ENCODE data around the gene ZNF541.
"Not testable (repeated sequence)": the region's sequence is repeated elsewhere in the genome, so short reads cannot be mapped to it uniquely, and the experiment has no call there.

The ZNF541 gene

DNA sequence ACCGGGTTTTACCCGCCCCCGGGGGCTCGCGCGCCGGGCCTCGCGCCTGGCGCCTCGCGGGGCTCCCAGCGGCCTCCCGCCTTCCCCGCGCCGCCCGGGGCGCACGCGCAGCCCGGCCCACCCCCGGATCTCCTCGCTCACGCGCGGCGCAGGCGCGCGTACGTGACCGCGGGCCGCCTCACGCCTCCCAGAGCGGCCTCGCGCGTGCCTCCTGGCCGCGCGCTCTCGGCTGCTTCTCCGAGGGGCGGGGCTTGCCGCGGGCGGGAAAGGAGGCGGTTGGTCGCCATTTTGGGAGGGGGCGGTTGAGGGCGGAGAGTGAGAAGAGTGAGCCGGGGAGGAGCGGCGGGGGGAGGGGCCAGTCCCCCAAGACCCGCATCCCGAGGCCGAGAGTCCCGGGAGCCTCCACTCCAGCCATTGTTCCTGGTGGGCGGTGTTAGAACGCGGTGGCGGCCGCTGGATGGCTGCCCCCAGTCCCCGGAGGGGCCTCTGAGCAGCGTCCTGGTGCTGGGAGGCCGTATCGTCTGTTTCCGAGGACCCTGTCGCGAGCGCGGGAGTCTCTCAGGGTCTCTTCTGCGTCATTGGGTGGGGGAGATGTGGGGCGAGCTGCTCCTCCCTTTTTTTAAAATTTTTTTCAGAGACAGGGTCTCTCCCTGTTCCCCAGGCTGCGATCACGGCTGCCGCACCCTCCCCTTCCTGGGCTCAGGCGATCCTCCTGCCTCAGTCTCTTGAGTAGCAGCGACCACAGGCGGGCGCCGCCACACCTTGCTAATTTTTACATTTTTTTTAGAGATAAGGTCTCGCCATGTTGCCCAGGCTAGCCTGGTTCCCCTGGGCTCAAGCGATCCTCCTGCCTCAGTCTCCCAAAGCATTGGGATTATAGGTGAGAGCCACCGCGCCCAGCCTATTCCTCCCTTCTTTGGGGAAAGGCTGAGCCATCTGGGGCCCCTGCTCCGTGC is at the start of gene ZNF541:
TSS of gene ZNF541 (minus strand) at position 78 of the 956 bp plus-strand sequence. CDS start 17,292 bp downstream, outside the sequence.
- DNase-seq, result peak; percentile 76

DNA sequence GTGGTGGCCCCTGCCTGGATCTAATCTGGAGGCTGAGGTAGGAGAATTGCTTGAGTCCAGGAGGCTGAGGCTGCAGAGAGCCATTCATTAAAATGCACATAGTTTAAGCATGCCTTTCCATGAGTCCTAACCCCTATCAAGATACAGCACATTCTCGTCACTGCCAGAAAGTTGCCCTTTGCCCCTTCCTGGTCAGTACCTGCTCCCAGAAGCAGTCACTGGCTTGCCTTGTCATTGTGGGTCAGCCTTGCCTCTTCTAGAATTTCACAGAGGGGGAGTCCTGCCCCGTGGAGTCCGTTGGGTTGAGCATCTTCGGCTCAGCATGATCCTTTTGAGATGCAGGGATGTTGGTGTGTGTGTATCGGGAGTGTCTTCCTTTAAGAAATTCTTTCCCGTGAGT is 46.8 kb upstream of the ZNF541 start:
- DNase-seq, result no peak

GRCh38 chr19:47618771-47619170 is 45.8 kb upstream of the ZNF541 start:
- no peak for DNase-seq

- no peak for DNase-seq
Observed at GRCh38 chr19:47615714-47616113, 42.8 kb upstream of the ZNF541 start.

DNA sequence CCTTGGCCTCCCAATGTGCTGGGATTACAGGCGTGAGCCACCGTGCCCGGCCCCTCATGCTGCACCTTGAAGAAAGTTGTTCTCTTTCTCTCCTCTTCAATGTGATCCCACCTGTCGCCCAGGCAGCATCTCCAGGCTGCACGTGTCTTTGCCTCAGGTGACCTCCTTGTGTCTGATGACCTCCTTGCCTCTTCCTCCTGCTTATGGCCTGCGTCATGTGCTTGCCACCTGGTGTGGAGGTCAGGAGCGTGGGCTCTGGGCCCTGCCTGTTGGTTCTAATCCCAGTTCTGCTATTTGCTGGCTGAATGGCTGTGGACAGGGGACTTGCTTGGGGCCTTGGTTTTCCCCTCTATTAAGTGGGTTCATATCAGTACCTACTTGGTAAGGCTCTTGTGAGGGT is 42.3 kb upstream of the ZNF541 start:
- DNase-seq, result no peak

DNA sequence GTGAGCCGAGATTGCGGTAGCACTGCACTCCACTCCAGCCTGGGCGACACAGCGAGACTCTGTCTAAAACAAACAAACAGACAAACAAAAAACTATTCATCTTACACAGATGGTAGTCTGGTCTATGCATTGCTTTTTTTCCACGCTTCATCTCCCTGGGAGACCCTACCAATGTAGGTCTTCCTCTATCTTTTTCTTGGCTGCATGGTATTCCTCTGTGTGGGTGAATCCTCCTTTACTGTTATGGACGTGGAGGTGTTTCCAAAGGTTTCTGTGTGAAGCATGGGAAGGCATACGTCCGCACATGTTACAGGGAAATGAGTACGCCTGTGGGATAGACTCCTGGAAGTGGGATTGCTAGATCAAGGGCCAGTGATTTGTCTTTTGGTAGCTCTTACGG is 41.6 kb upstream of the ZNF541 start:
- no peak for DNase-seq

DNA sequence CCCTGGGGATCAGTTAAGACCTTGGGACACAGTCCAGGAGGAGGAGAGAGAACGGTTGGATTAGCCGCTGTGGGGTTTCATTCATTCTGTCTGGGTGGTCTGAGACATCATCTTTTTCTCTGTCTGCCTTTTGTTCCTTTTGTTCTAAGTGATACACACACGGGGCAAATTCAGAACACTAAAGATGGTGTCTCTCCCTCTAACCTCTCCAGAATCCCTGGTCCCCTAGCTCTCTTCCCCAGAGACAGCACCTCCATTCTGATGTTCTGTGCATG is 41.0 kb upstream of the ZNF541 start:
- no peak for DNase-seq

DNA sequence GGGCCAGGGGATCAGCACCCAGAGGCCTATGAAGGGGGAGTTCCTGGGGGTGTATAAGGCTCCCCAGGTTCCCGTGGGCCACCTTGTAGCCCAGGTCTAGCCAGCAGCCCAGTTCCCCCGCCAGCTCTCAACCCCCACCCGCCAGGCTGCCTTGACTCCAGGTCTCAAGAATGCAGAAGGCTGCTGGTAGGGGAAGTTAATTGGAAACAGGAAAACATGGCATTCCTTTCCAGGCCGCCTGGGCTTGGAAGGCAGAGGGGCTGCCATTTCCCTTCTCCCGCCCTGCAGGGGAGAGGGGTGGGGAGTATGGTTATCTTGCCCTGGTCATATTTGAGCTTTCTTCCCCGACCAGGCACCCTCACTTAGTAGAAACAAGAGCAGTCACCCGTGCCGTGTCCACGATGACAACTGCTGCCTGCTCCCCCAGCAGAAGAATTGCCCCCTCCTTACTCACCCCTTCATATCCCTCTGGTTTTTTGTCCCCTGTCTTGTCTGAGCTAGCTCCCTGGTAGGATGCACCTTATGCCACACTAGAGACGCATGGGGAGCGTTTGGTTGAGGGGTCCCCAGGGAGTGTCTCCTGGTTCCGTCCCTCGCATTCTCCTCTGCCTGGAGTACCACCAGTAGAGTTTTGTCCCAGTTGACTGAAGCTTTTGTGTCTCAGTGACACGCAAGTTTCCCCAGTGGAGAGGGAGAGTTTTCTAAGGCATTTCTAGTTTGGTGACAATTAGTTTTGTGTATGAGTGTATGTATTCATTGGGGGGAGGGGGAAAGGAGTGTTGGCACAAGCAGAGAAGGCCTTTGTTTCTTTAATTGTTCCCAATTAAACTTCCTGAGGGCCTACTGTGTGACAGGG is 40.4 kb upstream of the ZNF541 start:
- DNase-seq, result peak; percentile 57

GRCh38 chr19:47610902-47611301 is 38.0 kb upstream of the ZNF541 start:
- DNase-seq, result no peak

- peak; percentile 52 for DNase-seq
Observed at GRCh38 chr19:47609906-47610894, 37.3 kb upstream of the ZNF541 start.

DNA sequence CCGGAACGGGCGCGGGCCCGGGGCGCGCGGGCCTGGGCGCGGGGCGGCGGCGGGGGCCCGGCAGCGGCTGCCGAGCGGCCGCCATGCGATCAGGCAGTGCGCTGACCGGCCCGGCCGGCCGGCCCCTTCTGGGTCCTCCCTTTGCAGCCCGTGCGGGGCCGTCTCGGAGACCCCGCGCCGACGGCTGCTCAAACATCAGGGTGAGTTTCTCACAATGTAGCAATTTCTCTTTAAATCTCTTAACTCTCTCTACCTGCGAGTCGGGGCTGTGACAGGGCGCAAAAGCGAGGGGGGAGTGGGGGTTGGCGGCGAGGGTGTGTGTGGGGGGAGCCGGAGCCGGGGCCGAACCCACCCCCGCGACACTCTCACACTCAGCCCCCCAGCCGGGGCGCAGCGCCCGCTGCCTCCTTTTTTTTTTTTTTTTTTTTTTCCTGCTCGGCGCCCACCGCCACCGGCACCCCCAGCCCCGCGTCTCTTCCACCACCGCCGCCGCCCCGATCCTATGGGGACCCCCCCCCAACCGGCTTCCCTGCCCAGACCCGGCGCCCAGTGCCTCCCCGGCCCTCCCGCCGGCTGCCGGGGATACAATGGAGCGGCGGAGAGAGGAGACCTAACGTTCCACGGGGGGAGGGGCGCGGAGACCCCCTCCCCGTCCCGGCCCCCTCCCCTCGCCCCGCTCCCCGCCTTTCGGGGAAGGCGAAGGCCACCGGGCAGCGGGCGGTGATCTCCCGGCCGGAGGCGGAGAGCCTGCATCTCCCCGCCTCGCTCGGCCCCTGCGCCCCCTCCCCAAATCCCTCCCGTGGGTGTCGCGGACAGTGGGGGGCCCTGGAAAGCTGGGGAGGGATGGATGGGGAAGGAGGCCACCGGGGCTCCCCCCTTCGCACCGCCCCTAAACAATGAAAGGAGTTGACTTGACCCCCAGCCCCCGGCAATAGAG is 36.3 kb upstream of the ZNF541 start, which contains the start of gene BICRA:
TSS of gene BICRA (plus strand) at position 166 of the 937 bp plus-strand sequence. CDS start 64,441 bp downstream, outside the sequence.
- peak; percentile 85 for DNase-seq

- peak; percentile 97 for DNase-seq
Observed at GRCh38 chr19:47608074-47608918, 35.3 kb upstream of the ZNF541 start.

DNA sequence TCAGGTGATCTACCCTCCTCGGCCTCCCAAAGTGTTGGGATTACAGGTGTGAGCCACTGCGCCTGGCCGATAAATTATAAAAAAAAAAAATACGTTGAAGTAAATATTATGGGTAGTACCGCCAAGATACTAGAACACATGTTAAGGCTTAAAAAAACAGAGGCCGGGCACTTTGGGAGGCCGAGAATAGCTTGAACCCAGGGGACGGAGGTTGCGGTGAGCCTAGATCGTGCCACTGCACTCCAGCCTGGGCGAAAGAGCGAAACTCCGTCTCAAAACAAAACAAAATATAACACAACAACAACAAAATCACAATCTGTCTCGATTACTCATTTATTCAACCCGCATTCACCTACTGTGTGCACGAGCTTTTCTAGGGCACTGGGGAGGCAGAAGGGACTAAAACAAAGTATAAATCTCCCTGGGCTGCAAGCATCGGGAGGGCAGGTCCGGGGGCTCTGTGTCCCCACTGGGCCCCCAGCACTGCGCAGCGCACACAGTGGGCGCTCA is 34.7 kb upstream of the ZNF541 start:
- no peak for DNase-seq

- no peak for DNase-seq
Observed at GRCh38 chr19:47603706-47604565, 31.0 kb upstream of the ZNF541 start.

DNA sequence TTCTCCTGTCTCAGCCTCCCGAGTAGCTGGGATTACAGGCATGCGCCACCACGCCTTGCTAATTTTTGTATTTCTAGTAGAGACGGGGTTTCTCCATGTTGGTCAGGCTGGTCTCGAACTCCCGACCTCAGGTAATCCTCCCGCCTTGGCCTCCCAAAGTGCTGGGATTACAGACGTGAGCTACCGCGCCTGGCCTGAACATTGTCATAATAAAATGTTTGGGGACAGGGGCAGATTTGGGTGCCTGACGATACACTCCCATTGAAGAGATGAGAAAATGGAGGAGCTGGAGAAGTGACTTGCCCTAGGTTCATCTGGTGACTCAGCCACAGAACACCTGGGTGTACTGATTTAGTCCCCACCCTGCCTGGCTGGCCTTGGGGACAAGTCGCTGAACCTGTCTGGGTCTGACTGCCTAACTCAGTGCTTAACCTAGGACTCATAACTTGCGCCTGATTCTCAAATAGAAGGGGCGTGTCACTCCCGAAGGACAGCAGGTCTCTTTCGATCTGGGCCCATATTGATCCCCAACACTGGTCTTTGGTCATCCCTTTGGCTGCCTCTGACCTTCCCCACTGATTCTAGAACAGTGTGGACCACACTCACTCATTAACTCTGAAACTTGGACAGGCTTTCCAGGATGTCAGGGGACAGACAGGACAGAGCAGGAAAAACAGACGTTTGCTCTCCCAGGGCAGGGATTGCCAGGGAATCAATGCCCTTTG is 28.4 kb upstream of the ZNF541 start:
- DNase-seq, result no peak

DNA sequence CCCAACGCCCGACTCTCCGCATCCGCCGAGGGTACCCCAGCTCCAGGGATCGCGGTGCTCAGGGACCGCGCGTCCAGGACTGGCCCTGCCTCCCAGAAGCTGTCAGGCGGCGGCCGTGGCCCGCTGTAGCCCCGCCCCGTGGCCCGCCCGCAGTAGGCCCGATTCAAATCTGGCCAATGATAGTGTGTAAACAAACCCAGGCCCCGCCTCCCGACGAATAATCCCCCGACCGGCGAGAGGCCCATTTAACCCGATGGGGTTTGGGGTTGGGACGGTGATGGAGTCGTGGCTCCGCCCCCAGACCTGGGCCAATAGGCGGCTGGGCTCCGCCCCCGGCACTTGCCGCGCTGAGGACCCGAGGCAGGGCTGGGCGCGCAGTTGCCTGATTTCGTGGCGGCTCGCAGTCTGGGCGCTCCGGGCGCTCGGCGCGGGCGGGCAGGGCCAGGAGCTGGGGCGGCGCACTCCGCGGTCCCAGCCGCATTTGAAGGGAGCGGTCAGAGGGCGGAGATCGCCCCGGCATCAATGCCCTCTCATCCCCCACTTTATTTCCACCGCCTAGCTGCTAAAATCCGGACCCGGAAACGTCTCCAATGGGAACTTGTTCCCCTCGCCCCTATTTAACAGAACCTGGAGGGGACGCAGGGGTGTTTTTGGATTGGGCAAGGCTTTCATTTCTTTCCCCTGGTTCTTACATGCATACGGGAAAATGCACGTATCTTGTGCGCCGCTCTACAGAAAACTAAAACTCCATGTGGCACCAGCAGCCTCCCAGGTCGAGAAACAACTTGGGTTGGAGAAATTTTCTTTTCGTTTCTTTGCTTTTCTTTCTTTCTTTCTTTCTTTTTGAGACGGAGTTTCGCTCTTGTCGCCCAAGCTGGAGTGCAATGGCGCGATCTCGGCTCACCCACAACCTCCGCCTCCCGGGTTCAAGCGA is 27.6 kb upstream of the ZNF541 start:
- DNase-seq, result peak; percentile 100

DNA sequence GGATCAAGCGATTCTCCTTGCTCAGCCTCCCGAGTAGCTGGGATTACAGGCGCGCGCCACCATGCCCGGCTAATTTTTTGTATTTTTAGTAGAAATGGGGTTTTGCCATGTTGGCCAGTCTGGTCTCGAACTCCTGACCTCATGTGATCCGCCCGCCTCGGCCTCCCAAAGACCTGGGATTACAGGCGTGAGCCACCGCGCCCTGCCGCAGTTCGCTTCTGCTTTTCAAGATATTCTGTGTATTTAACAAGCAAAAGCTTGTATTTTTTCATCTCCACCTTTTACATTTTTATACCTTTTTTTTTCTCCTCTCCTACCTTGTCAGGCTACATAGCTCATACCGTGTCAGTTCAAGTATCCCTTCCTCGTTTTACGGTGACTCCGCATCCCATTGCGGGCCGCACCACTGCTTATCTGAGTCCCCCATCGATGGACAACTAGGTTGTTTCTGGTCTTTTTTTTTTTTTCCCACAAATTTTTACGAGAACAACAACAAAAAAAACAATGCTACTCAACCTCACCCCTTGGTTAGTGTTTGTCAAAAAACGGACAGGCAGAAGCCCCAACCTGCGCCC is 26.8 kb upstream of the ZNF541 start:
- DNase-seq, result not testable (repeated sequence)

All from left hindlimb (tissue), 1 donor.